ENCODE results near the gene TANK.
"Not testable (repeated sequence)": the region's sequence is repeated elsewhere in the genome, so short reads cannot be mapped to it uniquely, and the experiment has no call there.

TANK gene

DNA sequence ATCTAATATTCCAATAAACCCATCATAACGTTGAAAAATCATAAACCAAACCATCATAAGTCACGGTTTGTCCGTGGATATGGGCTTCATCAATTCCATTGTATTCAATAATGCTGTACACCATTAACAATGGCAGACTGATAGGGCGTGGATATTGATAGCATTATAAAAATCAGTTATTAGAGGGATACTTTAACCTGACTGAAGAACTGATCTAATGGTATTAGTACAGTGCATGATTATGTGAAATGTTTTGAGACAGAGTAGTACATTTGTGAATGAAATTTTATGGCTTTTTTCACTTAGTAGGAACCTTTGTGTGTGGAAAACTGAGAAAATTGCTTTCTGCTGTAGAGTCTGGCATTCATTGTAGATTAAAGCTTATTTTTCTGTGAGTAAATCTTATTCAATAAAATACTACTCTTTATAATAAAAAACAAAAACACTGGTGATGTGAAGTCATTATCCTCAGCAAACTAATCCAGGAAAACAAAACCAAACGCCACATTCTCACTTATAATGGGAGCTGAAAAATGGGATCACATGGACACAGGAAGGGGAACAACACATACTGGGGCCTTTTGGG, 119.1 kb downstream of the TANK start:
- DNase-seq, result not testable (repeated sequence)

DNA sequence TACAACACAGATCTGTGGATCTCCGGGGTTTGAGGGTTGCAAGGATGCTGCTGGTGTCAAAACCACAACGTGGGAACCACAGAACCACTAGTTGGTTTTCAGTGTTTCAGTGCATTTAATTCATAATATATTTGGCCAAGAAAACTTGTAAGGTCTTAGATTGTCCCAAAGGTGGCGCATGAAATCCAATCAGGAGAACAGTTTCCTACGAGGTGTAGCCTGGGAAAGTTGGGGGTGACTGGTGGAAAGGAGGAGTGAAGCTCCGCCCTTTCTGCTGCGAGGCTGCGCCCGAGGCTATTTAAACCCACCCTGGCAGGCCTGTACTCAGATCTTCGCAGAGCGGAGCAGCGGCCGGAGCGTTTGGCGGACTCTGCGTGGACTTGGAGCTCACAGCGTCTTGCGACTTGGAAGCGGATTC, 120.7 kb downstream of the TANK start:
- DNase-seq, result peak; percentile 35

DNA sequence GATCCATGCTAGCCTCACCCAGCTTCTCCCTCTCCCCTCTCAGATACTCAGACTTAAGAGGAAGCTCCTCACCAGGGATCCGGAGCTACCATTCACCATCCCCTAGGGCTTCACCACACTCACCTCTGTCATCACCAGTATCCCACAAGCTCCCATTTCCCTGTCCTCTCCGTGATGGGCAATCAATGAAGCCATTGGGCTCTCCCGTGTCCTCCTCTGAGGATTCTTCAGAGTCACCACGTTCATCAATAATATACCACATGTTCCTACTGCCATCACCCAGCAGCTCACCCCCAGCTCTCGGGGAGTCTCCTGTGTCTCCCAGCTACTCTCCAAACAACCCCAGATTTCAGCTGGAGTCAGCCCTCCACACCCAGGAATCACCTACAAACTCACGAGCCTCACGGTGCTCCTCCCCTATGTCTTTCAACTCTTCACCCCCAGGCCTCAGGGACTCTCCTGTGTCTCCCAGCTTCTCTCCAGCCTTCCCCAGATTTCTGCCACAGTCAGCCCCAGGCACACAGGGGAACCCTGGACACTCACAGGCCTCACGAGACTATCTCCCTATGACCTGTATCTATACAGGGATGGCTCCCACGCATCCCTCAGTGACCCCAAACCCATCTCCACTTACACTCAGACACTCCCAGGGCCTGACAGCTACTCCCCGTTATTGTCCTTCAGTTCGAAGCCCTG, 121.5 kb downstream of the TANK start:
- not testable (repeated sequence) for DNase-seq

DNA sequence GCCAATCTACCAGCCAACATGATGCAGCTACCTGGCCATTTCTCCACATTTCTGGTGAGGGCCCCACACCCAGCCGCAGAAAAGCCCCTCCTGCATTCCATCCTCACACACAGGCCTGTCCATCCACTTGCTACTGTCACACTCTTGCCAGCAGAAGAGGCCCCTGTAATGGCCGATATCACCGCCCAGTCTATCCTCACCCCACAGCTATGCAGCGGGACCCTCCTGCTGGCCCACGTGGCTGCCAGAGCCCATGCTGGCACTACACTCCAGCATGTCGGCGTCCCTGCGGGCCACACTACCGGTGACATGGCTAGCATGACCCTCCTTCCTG, 122.0 kb downstream of the TANK start:
- DNase-seq, result not testable (repeated sequence)

DNA sequence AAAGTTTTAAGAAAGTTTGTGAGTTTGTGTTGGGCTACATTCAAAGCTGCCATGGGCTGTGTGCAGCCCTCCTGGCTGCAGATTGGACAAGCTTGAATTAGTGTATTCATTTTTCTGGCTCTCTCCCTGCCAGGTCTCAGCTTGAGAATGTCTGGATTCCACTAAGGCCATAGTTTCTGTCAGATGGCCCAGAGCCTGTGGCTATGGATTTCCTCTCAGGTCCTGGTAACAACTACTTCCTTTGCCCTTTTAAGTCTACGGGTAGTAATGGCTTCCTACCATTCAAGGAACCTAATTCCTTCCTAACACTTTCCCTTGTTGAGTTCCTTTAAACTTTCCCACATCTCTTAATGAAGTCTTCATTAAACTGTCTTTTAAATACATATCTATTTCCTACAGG, 123.7 kb downstream of the TANK start:
- no peak for DNase-seq
